ENCODE measurements around the gene NPDC1. TPM values are rescaled to one million over a fixed set of nuclear protein-coding genes. Genes with fewer than 3 reads are reported as not detected.
A peak's percentile ranks its signal among the peaks of the same experiment; 100 is the strongest.

Gene NPDC1
- total RNA-seq, 1 donor from 2014 or later: 59.4 TPM

GRCh38 chr9:137079401-137079787 lies 33.4 kb upstream of the NPDC1 start:
- peak overlapping the region; percentile 26 for H3K4me3 Mint-ChIP-seq
- no peaks in the 10 kb centered on the region for H3K27me3 Mint-ChIP-seq
- H3K9me3 Mint-ChIP-seq: no peaks in the 10 kb centered on the region
- intact Hi-C loops (cut with micrococcal nuclease): no loop called here
- peaks cover 9% of the 10 kb centered on the region for H3K4me1 Mint-ChIP-seq
- H3K27ac Mint-ChIP-seq: no peak overlapping the region
- peaks cover 13% of the 10 kb centered on the region for H3K36me3 Mint-ChIP-seq (ENCODE audit: low read depth)
- no peak for DNase-seq

DNA sequence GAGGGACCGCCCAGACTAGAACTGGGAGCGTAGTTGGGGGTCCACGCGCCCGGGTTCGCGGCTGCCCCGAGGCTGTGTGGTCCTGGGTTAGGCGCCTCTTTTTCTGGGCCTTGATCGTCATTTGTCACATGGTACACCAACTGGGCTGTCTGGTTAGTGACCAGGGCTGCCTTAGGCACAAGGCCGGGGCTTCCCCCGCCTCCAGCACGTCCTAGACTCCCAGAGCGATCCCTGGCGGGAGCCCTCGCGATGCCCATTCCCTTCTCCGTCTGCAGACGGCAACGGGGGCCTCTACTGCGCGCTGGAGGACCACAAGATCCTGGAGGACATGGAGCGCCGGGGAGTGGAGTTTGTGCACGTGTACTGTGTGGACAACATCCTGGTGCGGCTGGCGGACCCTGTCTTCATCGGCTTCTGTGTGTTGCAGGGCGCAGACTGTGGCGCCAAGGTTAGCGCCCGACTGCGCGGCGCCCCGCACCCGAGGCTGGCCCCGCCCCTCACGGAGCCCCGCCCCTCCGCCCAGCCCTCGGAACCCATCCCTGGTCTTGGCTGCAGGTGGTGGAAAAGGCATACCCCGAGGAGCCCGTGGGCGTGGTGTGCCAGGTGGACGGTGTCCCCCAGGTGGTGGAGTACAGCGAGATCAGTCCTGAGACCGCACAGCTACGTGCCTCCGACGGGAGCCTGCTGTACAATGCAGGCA lies 32.9 kb upstream of the NPDC1 start:
- Mint-ChIP-seq H3K9me3 (no peaks in the 10 kb centered on the region), H3K27ac (no peak overlapping the region), H3K4me1 (peaks cover 8% of the 10 kb centered on the region), H3K4me3 (peak overlapping the region; percentile 78), H3K36me3 (ENCODE audit: low read depth) (peaks cover 11% of the 10 kb centered on the region), H3K27me3 (no peaks in the 10 kb centered on the region)
- intact Hi-C loops (cut with micrococcal nuclease): no loop called here
- no peak for DNase-seq

- H3K4me1 Mint-ChIP-seq: peaks cover 3% of the 10 kb centered on the region
- H3K4me3 Mint-ChIP-seq: peak overlapping the region; percentile 78
- H3K27ac Mint-ChIP-seq: peak overlapping the region; percentile 66
- no peaks in the 10 kb centered on the region for H3K27me3 Mint-ChIP-seq
- DNase-seq: peak; percentile 85
- intact Hi-C loops (cut with micrococcal nuclease): loop anchor here (1.0 kb wide), 1 partner anchor 8 kb away; the partner anchor contains the start of gene MAN1B1
- H3K9me3 Mint-ChIP-seq: no peaks in the 10 kb centered on the region
- H3K36me3 Mint-ChIP-seq (ENCODE audit: low read depth): peaks cover 10% of the 10 kb centered on the region
Measured at GRCh38 chr9:137077758-137078693, 32.0 kb upstream of the NPDC1 start.

DNA sequence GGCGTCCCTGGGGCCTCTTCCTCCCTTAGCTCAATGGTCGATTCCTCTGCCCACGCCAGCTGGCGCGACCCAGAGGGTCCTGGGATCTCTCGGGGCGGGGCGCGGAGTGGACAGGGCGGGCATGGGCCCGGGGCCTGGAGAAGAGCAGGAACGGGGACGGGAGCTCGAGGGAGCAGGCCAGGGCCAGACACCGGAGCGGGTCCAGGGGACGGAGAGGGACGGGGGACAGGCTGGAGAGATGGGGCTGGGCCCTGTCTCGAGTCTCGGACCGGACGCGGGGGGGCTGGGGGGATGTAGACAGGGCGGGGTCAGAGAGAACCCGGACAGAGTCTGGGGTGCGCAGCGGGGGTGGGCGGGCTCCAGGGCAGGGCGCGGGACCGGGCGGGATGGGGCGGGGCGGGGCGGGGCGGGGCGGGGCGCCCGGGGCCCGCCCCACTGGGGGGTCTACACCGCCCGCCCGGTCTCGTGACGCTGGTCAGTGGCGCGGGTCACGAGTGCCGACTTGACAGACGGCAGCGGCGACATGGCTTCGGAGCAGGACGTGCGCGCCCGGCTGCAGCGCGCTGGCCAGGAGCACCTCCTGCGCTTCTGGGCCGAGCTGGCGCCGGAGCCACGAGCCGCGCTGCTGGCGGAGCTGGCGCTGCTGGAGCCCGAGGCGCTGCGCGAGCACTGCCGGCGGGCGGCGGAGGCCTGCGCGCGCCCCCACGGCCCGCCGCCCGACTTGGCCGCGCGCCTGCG lies 31.2 kb upstream of the NPDC1 start, which contains the start of gene UAP1L1:
TSS of gene UAP1L1 (plus strand) at position 508 of the 738 bp plus-strand sequence. CDS start at position 524, 16 bp downstream.
- intact Hi-C loops (cut with micrococcal nuclease): loop anchor here (1.0 kb wide), 1 partner anchor 9 kb away; the partner anchor contains the start of gene MAN1B1
- Mint-ChIP-seq H3K27me3 (no peaks in the 10 kb centered on the region), H3K4me3 (peak within 1 kb of the TSS; percentile 78), H3K9me3 (no peaks in the 10 kb centered on the region), H3K4me1 (peaks cover 3% of the 10 kb centered on the region), H3K27ac (peak within 1 kb of the TSS; percentile 66), H3K36me3 (ENCODE audit: low read depth) (peaks cover 8% of the 10 kb centered on the region)
- DNase-seq: peak; percentile 91

GRCh38 chr9:137076636-137077009 lies 30.6 kb upstream of the NPDC1 start:
- intact Hi-C loops (cut with micrococcal nuclease): loop anchor here (1.0 kb wide), 1 partner anchor 10 kb away; the partner anchor contains the start of gene MAN1B1
- peak overlapping the region; percentile 29 for H3K27ac Mint-ChIP-seq

DNA sequence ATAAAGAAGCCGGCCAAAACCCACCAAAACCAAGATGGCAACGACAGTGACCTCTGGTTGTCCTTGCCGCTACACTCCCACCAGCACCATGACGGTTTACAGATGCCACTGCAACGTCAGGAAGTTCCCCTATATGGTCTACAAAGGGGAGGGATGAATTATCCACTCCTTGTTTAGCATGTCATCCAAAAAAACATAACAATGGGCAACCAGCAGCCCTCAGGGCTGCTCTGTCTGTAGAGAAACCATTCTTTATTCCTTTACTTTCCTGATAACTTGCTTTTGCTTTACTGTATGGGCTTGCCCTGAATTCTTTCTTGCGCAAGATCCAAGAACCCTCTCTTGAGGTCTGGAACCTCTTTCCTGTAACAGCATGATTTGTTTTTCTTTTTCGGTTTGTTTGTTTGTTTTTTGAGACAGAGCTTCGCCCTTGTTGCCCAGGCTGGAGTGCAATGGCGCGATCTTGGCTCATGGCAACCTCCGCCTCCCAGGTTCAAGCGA lies 29.3 kb upstream of the NPDC1 start:
- intact Hi-C loops (cut with micrococcal nuclease): no loop called here
- no peak overlapping the region for H3K27ac Mint-ChIP-seq
- peaks cover 3% of the 10 kb centered on the region for H3K36me3 Mint-ChIP-seq (ENCODE audit: low read depth)
- no peaks in the 10 kb centered on the region for H3K27me3 Mint-ChIP-seq
- no peak for DNase-seq
- H3K9me3 Mint-ChIP-seq: no peaks in the 10 kb centered on the region
- peaks cover 14% of the 10 kb centered on the region for H3K4me1 Mint-ChIP-seq
- H3K4me3 Mint-ChIP-seq: no peak overlapping the region

More at GRCh38 chr9:137076636-137077009, 30.6 kb upstream of the NPDC1 start:
- Mint-ChIP-seq H3K9me3 (no peaks in the 10 kb centered on the region), H3K27me3 (no peaks in the 10 kb centered on the region), H3K4me3 (peak overlapping the region; percentile 73), H3K36me3 (ENCODE audit: low read depth) (peaks cover 4% of the 10 kb centered on the region), H3K4me1 (peaks cover 5% of the 10 kb centered on the region)
- DNase-seq: no peak

DNA sequence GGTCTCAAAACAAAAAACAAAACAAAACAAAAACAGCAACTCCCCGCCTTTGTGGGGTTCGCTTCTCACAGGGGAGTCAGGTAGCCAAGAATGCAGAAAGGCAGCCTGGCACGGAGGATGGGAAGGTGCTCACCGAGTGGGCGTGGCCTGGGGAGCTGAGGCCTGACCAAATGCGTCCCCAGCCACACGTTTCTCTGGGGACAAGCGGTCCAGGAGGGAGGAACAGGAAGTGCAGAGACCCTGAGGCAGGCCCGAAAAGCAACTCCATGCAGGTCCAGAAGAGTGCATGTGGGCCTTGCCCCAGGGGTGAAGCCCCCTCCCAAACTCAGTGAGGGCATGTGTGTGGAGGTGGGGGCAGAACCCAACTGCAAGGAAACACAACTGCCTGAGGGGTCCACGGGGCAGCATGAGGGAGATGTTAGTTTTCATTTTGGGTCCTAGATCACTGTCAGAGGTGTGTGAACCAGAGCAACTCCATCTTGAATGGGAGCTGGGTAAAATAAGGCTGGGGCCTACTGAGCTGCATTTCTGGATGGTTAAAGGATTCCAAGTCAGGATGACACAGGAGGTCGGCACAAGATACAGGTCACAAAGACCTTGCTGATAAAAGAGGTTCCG lies 28.8 kb upstream of the NPDC1 start:
- Mint-ChIP-seq H3K36me3 (ENCODE audit: low read depth) (peaks cover 1% of the 10 kb centered on the region), H3K4me1 (peaks cover 11% of the 10 kb centered on the region), H3K27me3 (no peaks in the 10 kb centered on the region), H3K27ac (no peak overlapping the region), H3K9me3 (no peaks in the 10 kb centered on the region), H3K4me3 (no peak overlapping the region)
- no peak for DNase-seq
- intact Hi-C loops (cut with micrococcal nuclease): no loop called here

GRCh38 chr9:137073992-137074399 lies 28.0 kb upstream of the NPDC1 start:
- Mint-ChIP-seq H3K27me3 (no peaks in the 10 kb centered on the region), H3K4me3 (no peak overlapping the region), H3K27ac (no peak overlapping the region), H3K9me3 (no peaks in the 10 kb centered on the region), H3K4me1 (peaks cover 11% of the 10 kb centered on the region), H3K36me3 (ENCODE audit: low read depth) (no peaks in the 10 kb centered on the region)
- no peak for DNase-seq
- intact Hi-C loops (cut with micrococcal nuclease): no loop called here

DNA sequence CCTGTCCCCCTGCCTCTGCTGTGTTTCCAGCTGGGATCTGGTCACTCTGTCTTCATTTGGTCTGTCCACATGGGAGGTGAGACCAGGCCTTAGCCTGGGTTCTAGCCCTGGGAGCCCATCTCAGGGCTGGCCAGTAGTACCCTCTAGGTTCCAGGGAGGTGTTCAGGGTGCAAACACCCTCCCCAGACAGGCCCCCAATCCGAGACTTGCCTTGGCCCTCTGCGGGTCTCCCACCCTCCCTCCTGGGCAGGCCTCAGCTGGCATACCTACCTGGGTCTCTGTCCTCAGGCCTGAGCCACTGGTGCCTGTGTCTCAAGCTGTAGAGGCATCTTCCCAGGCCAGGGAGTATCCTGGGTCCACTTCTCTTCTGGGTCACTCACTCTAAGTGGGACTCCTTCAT lies 25.3 kb upstream of the NPDC1 start:
- no peaks in the 10 kb centered on the region for H3K27me3 Mint-ChIP-seq
- DNase-seq: no peak
- intact Hi-C loops (cut with micrococcal nuclease): loop anchor here (2.0 kb wide), 1 partner anchor 16 kb away; the partner anchor contains the start of gene MAN1B1
- H3K4me1 Mint-ChIP-seq: peaks cover 20% of the 10 kb centered on the region
- peaks cover 5% of the 10 kb centered on the region for H3K36me3 Mint-ChIP-seq (ENCODE audit: low read depth)
- H3K9me3 Mint-ChIP-seq: no peaks in the 10 kb centered on the region
- H3K27ac Mint-ChIP-seq: peak overlapping the region; percentile 68
- H3K4me3 Mint-ChIP-seq: peak overlapping the region; percentile 80

GRCh38 chr9:137070906-137071275 lies 24.9 kb upstream of the NPDC1 start:
- Mint-ChIP-seq H3K4me1 (peaks cover 20% of the 10 kb centered on the region), H3K36me3 (ENCODE audit: low read depth) (peaks cover 5% of the 10 kb centered on the region), H3K9me3 (no peaks in the 10 kb centered on the region), H3K27me3 (no peaks in the 10 kb centered on the region), H3K27ac (peak overlapping the region; percentile 68), H3K4me3 (peak overlapping the region; percentile 80)
- intact Hi-C loops (cut with micrococcal nuclease): loop anchor here (2.0 kb wide), 1 partner anchor 16 kb away; the partner anchor contains the start of gene MAN1B1
- no peak for DNase-seq

DNA sequence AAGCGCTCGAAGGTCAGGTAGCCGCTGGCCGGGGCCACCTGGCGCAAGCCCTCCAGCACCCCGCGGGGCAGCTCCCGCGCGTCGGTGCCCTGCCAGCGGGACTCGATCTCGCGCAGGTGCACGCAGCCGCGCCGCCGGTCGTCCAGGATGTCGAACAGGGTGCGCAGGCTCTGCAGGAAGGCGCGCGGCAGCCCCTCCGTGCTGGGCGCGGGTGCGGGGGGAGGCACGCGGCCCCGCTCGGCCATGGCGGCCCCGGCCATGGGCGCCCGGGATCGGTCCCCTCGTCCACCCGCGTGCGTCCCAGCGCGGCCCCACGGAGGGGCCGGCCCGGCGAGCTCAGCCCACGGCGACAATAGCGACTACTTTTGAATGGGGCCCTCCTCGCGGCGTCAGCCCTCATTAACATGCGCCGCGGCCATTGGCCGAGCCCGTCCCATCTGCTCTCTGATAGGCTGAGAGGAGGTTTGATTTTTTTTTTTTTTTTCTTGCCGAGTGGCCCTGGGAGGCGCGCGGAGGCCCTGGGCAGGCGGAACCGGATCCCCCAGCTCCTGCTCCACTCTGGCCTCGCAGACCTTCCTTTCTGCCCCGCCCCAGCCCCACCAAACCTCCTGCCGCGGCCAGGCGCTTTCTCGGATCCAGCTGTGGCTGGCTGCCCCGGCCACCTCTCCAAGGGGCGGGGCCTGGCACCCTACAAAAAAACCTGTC lies 24.4 kb upstream of the NPDC1 start, which contains the start of gene SAPCD2:
TSS of gene SAPCD2 (minus strand) at position 357 of the 705 bp plus-strand sequence. CDS start at position 260, 97 bp downstream.
- peak; percentile 96 for DNase-seq
- peaks cover 20% of the 10 kb centered on the region for H3K4me1 Mint-ChIP-seq
- intact Hi-C loops (cut with micrococcal nuclease): loop anchor here (2.0 kb wide), 1 partner anchor 16 kb away; the partner anchor contains the start of gene MAN1B1
- no peaks in the 10 kb centered on the region for H3K27me3 Mint-ChIP-seq
- peaks cover 5% of the 10 kb centered on the region for H3K36me3 Mint-ChIP-seq (ENCODE audit: low read depth)
- H3K9me3 Mint-ChIP-seq: no peaks in the 10 kb centered on the region
- H3K4me3 Mint-ChIP-seq: peak within 1 kb of the TSS; percentile 80
- H3K27ac Mint-ChIP-seq: peak within 1 kb of the TSS; percentile 68

- H3K36me3 Mint-ChIP-seq (ENCODE audit: low read depth): peaks cover 5% of the 10 kb centered on the region
- peak overlapping the region; percentile 74 for H3K4me3 Mint-ChIP-seq
- no peaks in the 10 kb centered on the region for H3K27me3 Mint-ChIP-seq
- intact Hi-C loops (cut with micrococcal nuclease): loop anchor here (2.0 kb wide), 1 partner anchor 17 kb away; the partner anchor contains the start of gene MAN1B1
- no peak overlapping the region for H3K27ac Mint-ChIP-seq
- H3K9me3 Mint-ChIP-seq: no peaks in the 10 kb centered on the region
- peaks cover 20% of the 10 kb centered on the region for H3K4me1 Mint-ChIP-seq
- DNase-seq: peak; percentile 74
Measured at GRCh38 chr9:137069508-137070091, 23.6 kb upstream of the NPDC1 start.

All from activated CD4-positive, alpha-beta T cell treated with anti-CD3 and anti-CD28 coated beads, Interleukin-2, amount 10 ng/mL, durations not matched to agents 24 days and 14 days (primary cell).